CD4-positive, alpha-beta T cell (primary cell): Measurements from ENCODE around the gene DTWD1. TPM values are rescaled to one million over a fixed set of nuclear protein-coding genes. Genes with fewer than 3 reads are reported as not detected.

Experiments used
- ATAC-seq: fragments of 200-7000 bp; cut with Tn5 transposase; one replicate; pipeline ENCODE4 v1.10.0; 2022; ENCODE audit warnings: mild to moderate bottlenecking; ENCODE audit not compliant: poor library complexity
- CTCF ChIA-PET: fragments of 350-600 bp; sonication (Branson Sonifier 250); formaldehyde crosslinking; loops from one replicate; lab custom pipeline; 2021; ENCODE audit warnings: antibody characterized with exemption, inconsistent platforms; lab: Charles Lee
- POLR2A ChIA-PET: fragments of 350-600 bp; sonication (Branson Sonifier 250); formaldehyde crosslinking; loops from one replicate; lab custom pipeline; 2021; ENCODE audit warnings: antibody characterized with exemption, inconsistent platforms; lab: Charles Lee
- DNase-seq, 14 experiments: peaks; one replicate each; pipeline ENCODE4 v3.0.0-alpha.2; 2013 to 2020; ENCODE audit warnings: mixed read lengths in 2 of 14
- H3K27ac ChIP-seq, 2 donors: one replicate each; pipeline versions ENCODE4 v1.5.1 to v1.7.0; 2013; ENCODE audit warnings: low read length in 2 of 2, low read depth in 1 of 2, mild to moderate bottlenecking in 1 of 2
- H3K27me3 ChIP-seq, 2 experiments: 1 replicate in 1 of 2; 2 replicates in 1 of 2; pipeline versions ENCODE4 v1.6.1 to v1.7.0; 2013; ENCODE audit warnings: low read length in 2 of 2, control low read depth in 1 of 2, mild to moderate bottlenecking in 1 of 2, moderate library complexity in 1 of 2; ENCODE audit not compliant: insufficient read depth in 2 of 2, control insufficient read depth in 1 of 2
- H3K36me3 ChIP-seq: one replicate; pipeline ENCODE4 v1.6.1; 2013; ENCODE audit warnings: low read length, control low read depth; ENCODE audit not compliant: insufficient read depth
- H3K4me1 ChIP-seq: one replicate; pipeline ENCODE4 v1.6.1; 2013; ENCODE audit warnings: low read length, control low read depth; ENCODE audit not compliant: insufficient read depth
- H3K4me3 ChIP-seq: one replicate; pipeline ENCODE4 v1.5.1; 2013; ENCODE audit warnings: mild to moderate bottlenecking, low read length, moderate library complexity
- H3K9me3 ChIP-seq, 2 experiments: 1 replicate in 1 of 2; 2 replicates in 1 of 2; pipeline versions ENCODE4 v1.6.1 to v1.7.0; 2013; ENCODE audit warnings: low read length in 2 of 2, mild to moderate bottlenecking in 2 of 2, control low read depth in 1 of 2, moderate library complexity in 1 of 2; ENCODE audit not compliant: control insufficient read depth in 1 of 2, insufficient read depth in 1 of 2
- H3K27ac Mint-ChIP-seq: one replicate; pipeline ENCODE4 v1.8.0; 2020; ENCODE audit warnings: mixed read lengths
- H3K27me3 Mint-ChIP-seq: one replicate; pipeline ENCODE4 v1.8.0; 2021; ENCODE audit warnings: mixed read lengths
- H3K36me3 Mint-ChIP-seq: one replicate; pipeline ENCODE4 v1.8.0; 2021; ENCODE audit warnings: low read depth, mixed read lengths
- H3K4me1 Mint-ChIP-seq: one replicate; pipeline ENCODE4 v1.8.0; 2021; ENCODE audit warnings: low read depth, mixed read lengths
- H3K4me3 Mint-ChIP-seq: one replicate; pipeline ENCODE4 v1.8.0; 2020; ENCODE audit warnings: mild to moderate bottlenecking, mixed read lengths
- H3K9me3 Mint-ChIP-seq: one replicate; pipeline ENCODE4 v1.8.0; 2020; ENCODE audit warnings: mixed read lengths
- CTCF ChIP-seq: fragments of 200-600 bp; IDR thresholded peaks from one replicate; pipeline ENCODE4 v1.8.0; 2022; ENCODE audit warnings: antibody characterized with exemption, mild to moderate bottlenecking
- intact Hi-C, 2 experiments: fragments of 100-400 bp; cut with DNase I in 1 of 2; cut with micrococcal nuclease in 1 of 2; formaldehyde crosslinking; loops; one replicate each; pipeline versions ENCODE4 v1.15.1 to v1.9.0; 2023 to 2025; cut with DNase I, micrococcal nuclease
- total RNA-seq, 174 experiments: library from RNA in 2 of 174; stranded (reverse) in 2 of 174; gene quantifications; one replicate each; pipeline ENCODE4 v1.2.3 and lab custom pipeline; 2021 to 2026

Gene DTWD1
- total RNA-seq, 2 experiments from 2014 or later, result 10.1 to 10.2 TPM

GRCh38 chr15:49644364-49644794 lies 23.5 kb downstream of the DTWD1 start:
- intact Hi-C loops, result no loop called here
- H3K27me3 ChIP-seq, result no peaks in the 10 kb centered on the region
- no peak overlapping the region for H3K4me3 ChIP-seq
- ChIA-PET CTCF (no interaction called here), POLR2A (no interaction called here)
- Mint-ChIP-seq H3K36me3 (peaks cover 14% of the 10 kb centered on the region), H3K27ac (peak overlapping the region; percentile 51), H3K9me3 (no peaks in the 10 kb centered on the region), H3K4me1 (peaks cover 6% of the 10 kb centered on the region), H3K4me3 (no peak overlapping the region), H3K27me3 (no peaks in the 10 kb centered on the region)
- no peaks in the 10 kb centered on the region for H3K4me1 ChIP-seq
- H3K36me3 ChIP-seq, result no peaks in the 10 kb centered on the region
- no peak for DNase-seq
- no peaks in the 10 kb centered on the region for H3K9me3 ChIP-seq
- H3K27ac ChIP-seq, result no peak overlapping the region
- ATAC-seq, result no peak
- no peak for TF ChIP-seq CTCF

- intact Hi-C loops, result loop anchor here in 1 of 2 experiments (5.0 kb wide), 1 partner anchor 38 kb away; no protein-coding TSS in a partner anchor
- Mint-ChIP-seq H3K27me3 (no peaks in the 10 kb centered on the region), H3K36me3 (peaks cover 14% of the 10 kb centered on the region), H3K4me1 (peaks cover 6% of the 10 kb centered on the region), H3K9me3 (no peaks in the 10 kb centered on the region), H3K4me3 (no peak overlapping the region), H3K27ac (no peak overlapping the region)
- ChIA-PET CTCF (no interaction called here), POLR2A (no interaction called here)
- TF ChIP-seq CTCF, result no peak
- Histone ChIP-seq H3K4me1 (no peaks in the 10 kb centered on the region), H3K36me3 (no peaks in the 10 kb centered on the region), H3K27me3 (no peaks in the 10 kb centered on the region), H3K4me3 (no peak overlapping the region), H3K9me3 (no peaks in the 10 kb centered on the region), H3K27ac (no peak overlapping the region)
- no peak for ATAC-seq
- DNase-seq, result no peak
Measured at GRCh38 chr15:49645277-49645676, 24.4 kb downstream of the DTWD1 start.

GRCh38 chr15:49645941-49646340 lies 25.1 kb downstream of the DTWD1 start:
- Histone ChIP-seq H3K27me3 (no peaks in the 10 kb centered on the region), H3K4me3 (no peak overlapping the region), H3K36me3 (no peaks in the 10 kb centered on the region), H3K9me3 (no peaks in the 10 kb centered on the region), H3K4me1 (no peaks in the 10 kb centered on the region), H3K27ac (no peak overlapping the region)
- no peak for TF ChIP-seq CTCF
- intact Hi-C loops, result loop anchor here in 1 of 2 experiments (5.0 kb wide), 1 partner anchor 39 kb away; no protein-coding TSS in a partner anchor
- CTCF ChIA-PET, result no interaction called here
- POLR2A ChIA-PET, result no interaction called here
- no peak for ATAC-seq
- DNase-seq, result no peak
- H3K27me3 Mint-ChIP-seq, result no peaks in the 10 kb centered on the region
- no peak overlapping the region for H3K4me3 Mint-ChIP-seq
- no peak overlapping the region for H3K27ac Mint-ChIP-seq
- no peaks in the 10 kb centered on the region for H3K9me3 Mint-ChIP-seq
- peaks cover 14% of the 10 kb centered on the region for H3K36me3 Mint-ChIP-seq
- H3K4me1 Mint-ChIP-seq, result peaks cover 6% of the 10 kb centered on the region
